ENCODE measurements around the gene MICB.
"Not testable (repeated sequence)": the region's sequence is repeated elsewhere in the genome, so short reads cannot be mapped to it uniquely, and the experiment has no call there.

Gene MICB

GRCh38 chr6:31497531-31498476 lies at the start of gene MICB:
TSS of gene MICB (plus strand) at chr6:31498145. CDS start at chr6:31498194, 49 bp downstream.
- peak; percentile 42 to 77 (median 58) for DNase-seq

GRCh38 chr6:31450751-31451150 lies 47.2 kb upstream of the MICB start:
- DNase-seq, result no peak

- DNase-seq, result no peak
These were observed 45.1 kb upstream of the MICB start for GRCh38 chr6:31452859-31453258.

GRCh38 chr6:31453259-31453658 lies 44.7 kb upstream of the MICB start:
- no peak for DNase-seq

- not testable (repeated sequence) for DNase-seq
These were observed 38.1 kb upstream of the MICB start for GRCh38 chr6:31459864-31460263.

- no peak for DNase-seq
These were observed 37.5 kb upstream of the MICB start for GRCh38 chr6:31460361-31461025.

DNA sequence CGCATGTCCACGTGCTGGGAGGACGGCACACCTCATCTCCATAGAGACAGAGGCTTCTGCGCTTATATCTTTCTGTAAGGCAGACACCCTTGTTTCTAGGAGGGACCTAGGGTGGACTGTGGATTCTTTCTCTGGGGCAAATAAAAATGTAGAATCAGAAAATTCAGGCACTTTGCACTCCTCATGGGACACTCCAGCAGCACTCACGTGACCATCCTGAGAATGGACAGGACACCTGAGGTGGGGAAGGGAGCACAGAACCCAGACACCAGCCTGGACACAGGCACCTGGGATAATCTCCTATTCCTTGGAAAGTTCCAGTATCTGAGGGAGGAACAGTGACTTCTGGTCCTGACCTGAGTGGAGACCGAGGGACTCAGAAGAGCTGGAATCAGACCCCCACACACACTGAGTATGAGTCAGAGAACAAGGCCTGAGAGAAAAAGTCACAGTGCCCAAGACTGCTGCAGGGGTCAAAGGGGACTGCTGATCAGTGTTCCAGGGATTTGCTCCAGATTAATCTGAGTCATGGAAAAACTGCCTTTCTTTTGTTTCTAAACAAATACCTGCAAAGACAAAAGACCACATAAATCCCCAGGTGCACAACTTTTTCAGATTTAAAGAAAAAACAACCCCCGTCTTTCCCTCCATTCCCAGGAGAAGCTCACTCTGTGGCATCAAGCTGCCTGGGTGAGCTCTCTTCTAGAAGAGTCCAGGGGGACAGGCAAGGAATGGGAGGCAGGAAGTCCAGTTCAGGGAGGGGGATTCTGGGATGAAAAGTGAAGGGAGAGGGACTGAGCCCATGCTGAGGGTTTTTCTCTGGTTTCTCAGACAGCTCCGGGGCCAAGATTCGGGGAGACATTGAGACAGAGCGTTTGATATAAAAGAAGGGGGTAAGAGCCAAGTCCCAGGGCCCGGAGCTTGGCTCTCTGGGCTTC lies 35.6 kb upstream of the MICB start:
- DNase-seq, result no peak

- peak; percentile 54 to 79 (median 68) for DNase-seq
These were observed 34.7 kb upstream of the MICB start for GRCh38 chr6:31462964-31463870.

- DNase-seq, result no peak
These were observed 33.4 kb upstream of the MICB start for GRCh38 chr6:31464252-31465184.

- no peak for DNase-seq
These were observed 32.8 kb upstream of the MICB start for GRCh38 chr6:31465185-31465536.

DNA sequence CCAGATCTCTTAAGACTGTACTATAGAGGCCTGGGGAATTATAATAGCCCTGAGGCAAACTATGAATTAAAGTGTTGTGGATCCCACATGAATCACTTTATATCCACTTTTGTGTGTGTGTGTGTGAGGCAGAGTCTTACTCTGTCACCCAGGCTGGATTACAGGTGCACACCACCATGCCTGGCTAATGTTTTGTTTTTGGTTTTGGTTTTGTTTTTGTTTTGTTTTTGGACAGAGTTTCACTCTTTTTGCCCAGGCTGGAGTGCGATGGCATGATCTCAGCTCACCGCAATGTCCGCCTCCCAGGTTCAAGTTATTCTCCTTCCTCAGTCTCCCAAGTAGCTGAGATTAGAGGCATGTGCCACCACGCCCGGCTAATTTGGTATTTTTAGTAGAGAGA lies 32.2 kb upstream of the MICB start:
- DNase-seq, result no peak

DNA sequence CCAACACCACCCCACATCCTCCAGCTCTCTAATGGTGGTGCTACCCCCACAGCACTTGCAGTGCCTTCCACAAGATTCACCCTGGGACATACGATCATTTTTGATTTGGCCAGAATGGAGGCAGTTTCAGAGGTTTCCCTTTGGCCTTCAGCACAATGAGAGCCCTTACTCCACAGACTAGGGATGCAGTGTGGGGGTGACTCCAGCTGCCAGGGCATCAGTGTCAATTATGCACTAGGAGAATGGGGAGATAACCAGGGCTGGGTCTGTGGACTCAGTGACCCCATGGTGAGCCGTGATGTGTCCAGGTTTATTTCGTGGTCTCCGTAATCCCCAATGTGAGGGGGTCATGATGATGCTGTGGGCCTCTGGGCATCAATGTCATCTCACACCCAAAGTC lies 31.5 kb upstream of the MICB start:
- DNase-seq, result no peak

DNA sequence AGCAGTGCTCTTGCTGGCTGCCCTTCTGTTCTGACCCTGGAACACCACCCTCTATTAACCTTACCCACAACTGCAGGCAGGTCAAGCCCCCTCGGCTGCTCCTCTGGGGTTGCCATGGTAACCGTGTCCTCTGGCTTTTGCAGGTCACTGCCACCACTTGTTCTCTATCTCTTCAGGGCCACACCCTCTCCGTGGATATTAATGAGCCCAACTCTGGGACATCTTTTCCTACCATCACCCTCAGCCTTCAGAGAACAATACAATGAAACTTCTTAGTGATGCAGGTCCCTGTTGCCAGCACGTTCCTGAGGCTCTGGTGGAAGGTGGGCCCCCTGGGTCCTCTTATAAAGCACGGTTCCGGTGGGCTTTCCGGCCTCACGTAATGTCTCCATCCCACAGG lies 30.8 kb upstream of the MICB start:
- no peak for DNase-seq

DNA sequence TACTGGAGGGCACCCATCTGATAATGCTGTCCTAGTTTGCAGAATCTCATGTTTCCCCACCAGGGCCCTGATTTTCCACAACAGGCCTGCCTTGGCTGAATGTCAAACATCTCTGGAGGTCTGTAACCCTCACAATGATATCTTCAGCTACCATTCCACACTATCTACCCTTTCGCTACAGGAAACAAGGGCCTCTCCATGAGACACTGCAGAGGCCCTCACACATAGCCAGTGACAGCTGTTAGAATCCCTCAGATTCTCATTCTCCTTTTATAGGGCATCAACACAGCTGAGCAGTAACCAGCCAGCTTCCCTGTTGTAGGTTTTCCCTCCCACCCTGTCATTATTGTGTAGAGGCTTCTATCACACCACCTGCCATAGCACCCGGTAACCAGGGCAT lies 29.6 kb upstream of the MICB start:
- DNase-seq, result no peak

DNA sequence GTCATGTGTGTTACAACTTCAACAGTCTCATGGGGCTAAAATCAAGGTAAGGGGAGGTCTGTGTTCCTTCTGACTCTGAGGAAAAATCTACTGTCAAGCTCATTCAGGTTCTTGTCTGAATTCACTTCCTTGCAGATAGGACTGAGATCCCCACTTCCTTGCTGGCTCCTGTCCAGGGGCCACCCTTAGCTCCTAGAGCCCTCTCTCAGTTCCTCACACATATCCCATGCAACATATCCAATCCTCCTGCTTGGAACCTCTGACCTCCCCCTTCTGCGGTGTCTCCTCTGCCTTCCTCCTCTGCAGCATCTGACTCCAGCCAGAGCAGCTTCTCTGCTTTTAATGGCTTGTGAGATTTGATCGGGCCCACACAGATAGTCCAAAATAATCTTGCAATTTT lies 27.1 kb upstream of the MICB start:
- DNase-seq, result no peak

GRCh38 chr6:31471711-31472110 lies 26.2 kb upstream of the MICB start:
- no peak for DNase-seq

GRCh38 chr6:31472259-31472658 lies 25.7 kb upstream of the MICB start:
- no peak for DNase-seq

DNA sequence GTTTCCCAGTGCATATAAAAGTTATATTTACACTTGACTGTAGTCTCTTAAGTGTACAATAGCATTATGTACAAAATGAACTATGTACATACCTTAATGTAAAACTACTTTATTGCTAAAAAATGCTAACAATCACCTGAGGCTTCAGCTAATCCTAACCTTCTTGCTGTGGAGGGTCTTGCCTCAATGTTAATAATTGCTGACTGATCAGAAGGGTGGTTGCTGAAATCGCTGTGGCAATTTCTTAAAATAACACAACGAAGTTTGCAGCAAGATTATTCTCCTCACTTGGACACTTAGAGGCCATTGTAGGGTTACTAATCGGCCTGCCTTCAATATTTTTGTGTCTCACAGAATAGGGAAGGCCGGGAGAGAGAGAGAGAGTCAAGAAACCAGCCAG lies 24.7 kb upstream of the MICB start:
- no peak for DNase-seq

- DNase-seq, result no peak
These were observed 23.9 kb upstream of the MICB start for GRCh38 chr6:31473780-31474761.

DNA sequence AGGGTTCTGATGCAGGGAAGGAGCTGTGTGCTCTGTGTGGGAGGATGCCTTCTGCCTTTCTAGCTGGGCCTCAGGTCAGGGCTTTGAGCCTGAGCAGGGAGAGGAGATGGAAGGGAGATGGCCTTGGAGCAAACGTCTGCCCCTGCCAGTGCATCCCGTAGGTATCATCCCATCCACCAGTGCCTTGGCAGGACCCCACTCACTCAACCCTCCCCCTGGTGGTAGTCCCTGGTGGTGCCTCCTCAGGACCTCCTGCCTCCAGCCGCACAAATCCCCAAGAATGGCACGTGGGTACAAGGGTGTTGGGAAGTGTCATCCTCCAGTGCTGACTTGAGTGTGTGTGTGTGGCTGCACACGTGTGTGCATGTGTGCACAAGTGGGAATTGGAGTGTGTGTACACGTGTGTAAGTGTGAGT lies 23.1 kb upstream of the MICB start:
- no peak for DNase-seq

All from activated naive CD4-positive, alpha-beta T cell (primary cell).